ENCODE results near the gene GSTK1.

The GSTK1 gene

DNA sequence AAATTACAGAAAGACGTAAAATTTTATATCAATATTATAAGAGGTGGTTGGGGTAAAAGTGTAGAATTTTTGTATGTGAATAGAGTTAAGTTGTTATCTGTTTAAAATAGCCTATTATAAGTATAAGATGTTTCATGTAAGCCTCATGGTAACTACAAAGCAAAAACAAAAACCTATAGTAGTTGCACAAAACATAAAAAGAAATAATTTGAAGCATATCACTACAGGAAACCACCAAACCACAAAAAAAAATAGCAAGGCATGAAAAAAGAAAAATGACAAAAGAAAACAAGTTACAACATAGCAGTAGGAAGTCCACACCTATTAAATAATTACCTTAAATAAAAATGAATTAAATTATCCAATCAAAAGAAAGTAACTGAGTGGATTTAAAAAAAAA, 12.4 kb upstream of the GSTK1 start:
- Histone ChIP-seq H3K9ac (ENCODE audit: low read depth, low read length, poor library complexity) (no peak overlapping the region), H3K4ac (ENCODE audit: low read length) (no peak overlapping the region), H2BK15ac (ENCODE audit: low read length) (no peak overlapping the region), H3K4me3 (ENCODE audit: low read length in 2 of 2) (no peak overlapping the region), H2BK12ac (ENCODE audit: low read length) (no peak overlapping the region), H3K18ac (ENCODE audit: low read length) (no peak overlapping the region), H3K36me3 (replicated peaks in 1 of 2; ENCODE audit: control insufficient read depth in 2 of 2, insufficient read depth in 2 of 2, low read length in 2 of 2) (peaks cover 0 to 2% of the 10 kb centered on the region in 2 donors), H4K8ac (ENCODE audit: low read depth, low read length) (no peak overlapping the region), H2BK5ac (ENCODE audit: low read length) (no peak overlapping the region), H3K27ac (replicated peaks; ENCODE audit: low read length) (no peak overlapping the region), H4K91ac (ENCODE audit: low read depth, low read length, poor library complexity) (no peak overlapping the region), H3K79me1 (ENCODE audit: low read depth, low read length) (no peaks in the 10 kb centered on the region), H3K4me1 (ENCODE audit: control insufficient read depth in 2 of 2, insufficient read depth in 1 of 2, low read depth in 1 of 2, low read length in 2 of 2) (no peaks in the 10 kb centered on the region), H3K23ac (ENCODE audit: low read depth, low read length, poor library complexity) (no peak overlapping the region), H3K4me2 (ENCODE audit: insufficient read depth, low read length, poor library complexity, severe bottlenecking) (no peak overlapping the region), H2AFZ (ENCODE audit: low read length) (no peak overlapping the region), H3K27me3 (ENCODE audit: control insufficient read depth in 3 of 3, insufficient read depth in 3 of 3, low read depth in 1 of 3, low read length in 3 of 3) (peaks cover 0 to 4% (median 0%) of the 10 kb centered on the region in 3 experiments), H3K14ac (ENCODE audit: low read length) (no peak overlapping the region), H2AK5ac (ENCODE audit: low read depth, low read length) (no peak overlapping the region), H2BK120ac (ENCODE audit: low read depth, low read length) (no peak overlapping the region), H3K9me3 (replicated peaks in 1 of 2; ENCODE audit: control insufficient read depth in 2 of 2, insufficient read depth in 1 of 2, low read depth in 1 of 2, low read length in 2 of 2) (peaks cover 0 to 5% of the 10 kb centered on the region in 2 donors)
- DNase-seq (ENCODE audit: low spot score): no peak
- no CpG with 5 or more reads among the region's 1 CpG for WGBS, 2 donors (ENCODE audit: extremely low coverage in 2 of 2, insufficient read length in 2 of 2, insufficient replicate concordance in 1 of 2)

DNA sequence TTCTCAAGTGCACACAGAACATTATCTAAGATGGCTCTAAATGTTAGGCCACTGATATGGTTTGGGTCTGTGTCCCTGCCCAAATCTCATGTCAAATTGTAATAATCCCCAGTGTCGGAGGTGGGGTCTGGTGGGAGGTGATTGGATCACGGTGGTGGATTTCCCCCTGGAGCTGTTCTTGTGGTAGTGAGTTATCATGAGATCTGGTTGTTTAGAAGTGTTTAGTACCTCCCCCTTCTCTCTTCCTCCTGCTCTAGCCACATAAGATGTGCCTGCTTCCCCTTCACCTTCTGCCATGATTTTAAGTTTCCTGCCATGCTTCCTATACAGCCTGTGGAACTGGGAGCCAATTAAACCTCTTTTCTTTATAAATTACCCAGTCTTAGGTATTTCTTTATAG, 11.2 kb upstream of the GSTK1 start:
- Histone ChIP-seq H3K79me1 (ENCODE audit: low read depth, low read length) (no peaks in the 10 kb centered on the region), H2BK12ac (ENCODE audit: low read length) (no peak overlapping the region), H2AFZ (ENCODE audit: low read length) (no peak overlapping the region), H3K4ac (ENCODE audit: low read length) (no peak overlapping the region), H2BK5ac (ENCODE audit: low read length) (no peak overlapping the region), H2AK5ac (ENCODE audit: low read depth, low read length) (no peak overlapping the region), H3K4me1 (ENCODE audit: control insufficient read depth in 2 of 2, insufficient read depth in 1 of 2, low read depth in 1 of 2, low read length in 2 of 2) (no peaks in the 10 kb centered on the region), H3K36me3 (replicated peaks in 1 of 2; ENCODE audit: control insufficient read depth in 2 of 2, insufficient read depth in 2 of 2, low read length in 2 of 2) (peaks cover 0 to 2% of the 10 kb centered on the region in 2 donors), H3K14ac (ENCODE audit: low read length) (no peak overlapping the region), H3K27ac (replicated peaks; ENCODE audit: low read length) (no peak overlapping the region), H4K91ac (ENCODE audit: low read depth, low read length, poor library complexity) (no peak overlapping the region), H3K4me3 (ENCODE audit: low read length in 2 of 2) (no peak overlapping the region), H3K23ac (ENCODE audit: low read depth, low read length, poor library complexity) (no peak overlapping the region), H4K8ac (ENCODE audit: low read depth, low read length) (no peak overlapping the region), H2BK120ac (ENCODE audit: low read depth, low read length) (no peak overlapping the region), H3K4me2 (ENCODE audit: insufficient read depth, low read length, poor library complexity, severe bottlenecking) (no peak overlapping the region), H3K9ac (ENCODE audit: low read depth, low read length, poor library complexity) (no peak overlapping the region), H3K9me3 (replicated peaks in 1 of 2; ENCODE audit: control insufficient read depth in 2 of 2, insufficient read depth in 1 of 2, low read depth in 1 of 2, low read length in 2 of 2) (peaks cover 0 to 3% of the 10 kb centered on the region in 2 donors), H2BK15ac (ENCODE audit: low read length) (no peak overlapping the region), H3K27me3 (ENCODE audit: control insufficient read depth in 3 of 3, insufficient read depth in 3 of 3, low read depth in 1 of 3, low read length in 3 of 3) (no peaks in the 10 kb centered on the region), H3K18ac (ENCODE audit: low read length) (no peak overlapping the region)
- DNase-seq (ENCODE audit: low spot score): no peak
- WGBS, 2 donors (ENCODE audit: extremely low coverage in 2 of 2, insufficient read length in 2 of 2, insufficient replicate concordance in 1 of 2): no CpG with 5 or more reads among the region's 2 CpGs

DNA sequence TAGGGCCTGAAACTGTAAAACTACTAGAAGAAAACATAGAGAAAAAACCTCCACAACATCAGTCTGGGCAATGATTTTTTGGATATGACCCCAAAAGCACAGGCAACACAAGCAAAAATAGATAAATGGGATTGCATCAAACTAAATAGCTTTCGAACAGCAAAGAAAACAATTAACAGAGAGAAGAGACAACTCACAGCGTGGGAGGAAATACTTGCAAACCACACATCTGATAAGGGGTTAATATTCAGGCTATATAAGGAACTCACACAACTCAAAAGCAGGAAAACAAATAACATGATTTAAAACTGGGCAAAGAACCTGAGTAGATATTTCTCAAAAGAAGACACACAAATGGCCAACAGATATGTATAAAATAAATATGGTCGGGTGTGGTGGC, 7.7 kb upstream of the GSTK1 start:
- Histone ChIP-seq H3K9ac (ENCODE audit: low read depth, low read length, poor library complexity) (no peak overlapping the region), H3K79me1 (ENCODE audit: low read depth, low read length) (no peaks in the 10 kb centered on the region), H4K91ac (ENCODE audit: low read depth, low read length, poor library complexity) (no peak overlapping the region), H2BK5ac (ENCODE audit: low read length) (no peak overlapping the region), H3K4me1 (ENCODE audit: control insufficient read depth in 2 of 2, insufficient read depth in 1 of 2, low read depth in 1 of 2, low read length in 2 of 2) (no peaks in the 10 kb centered on the region), H3K9me3 (replicated peaks in 1 of 2; ENCODE audit: control insufficient read depth in 2 of 2, insufficient read depth in 1 of 2, low read depth in 1 of 2, low read length in 2 of 2) (peaks cover 0 to 3% of the 10 kb centered on the region in 2 donors), H2AFZ (ENCODE audit: low read length) (no peak overlapping the region), H2AK5ac (ENCODE audit: low read depth, low read length) (no peak overlapping the region), H3K4ac (ENCODE audit: low read length) (no peak overlapping the region), H3K23ac (ENCODE audit: low read depth, low read length, poor library complexity) (no peak overlapping the region), H3K14ac (ENCODE audit: low read length) (no peak overlapping the region), H2BK15ac (ENCODE audit: low read length) (no peak overlapping the region), H3K27me3 (ENCODE audit: control insufficient read depth in 3 of 3, insufficient read depth in 3 of 3, low read depth in 1 of 3, low read length in 3 of 3) (no peaks in the 10 kb centered on the region), H2BK120ac (ENCODE audit: low read depth, low read length) (no peak overlapping the region), H2BK12ac (ENCODE audit: low read length) (no peak overlapping the region), H3K27ac (replicated peaks; ENCODE audit: low read length) (no peak overlapping the region), H4K8ac (ENCODE audit: low read depth, low read length) (no peak overlapping the region), H3K18ac (ENCODE audit: low read length) (no peak overlapping the region), H3K4me3 (ENCODE audit: low read length in 2 of 2) (no peak overlapping the region), H3K36me3 (replicated peaks in 1 of 2; ENCODE audit: control insufficient read depth in 2 of 2, insufficient read depth in 2 of 2, low read length in 2 of 2) (no peaks in the 10 kb centered on the region), H3K4me2 (ENCODE audit: insufficient read depth, low read length, poor library complexity, severe bottlenecking) (no peak overlapping the region)
- no CpG with 5 or more reads among the region's 3 CpGs for WGBS, 2 donors (ENCODE audit: extremely low coverage in 2 of 2, insufficient read length in 2 of 2, insufficient replicate concordance in 1 of 2)
- no peak for DNase-seq (ENCODE audit: low spot score)

DNA sequence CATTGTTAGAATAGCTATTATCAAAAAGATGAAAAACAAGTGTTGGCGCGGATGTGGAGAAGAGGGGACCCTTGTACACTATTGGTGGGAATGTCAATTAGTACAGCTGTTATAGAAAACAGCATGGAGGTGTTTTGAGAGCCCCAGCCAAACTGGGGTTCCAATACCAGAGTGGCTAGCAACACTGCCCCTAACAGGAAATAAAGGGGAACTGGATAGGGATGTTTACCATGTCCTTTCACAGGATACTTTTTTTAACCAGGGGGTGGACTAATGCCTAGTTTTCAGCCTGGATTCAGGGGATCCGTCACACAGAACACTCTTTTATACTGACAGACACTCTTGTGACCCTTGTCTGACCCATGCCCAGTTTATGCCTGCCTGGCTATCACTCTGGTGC, 6.9 kb upstream of the GSTK1 start:
- WGBS, 2 donors (ENCODE audit: extremely low coverage in 2 of 2, insufficient read length in 2 of 2, insufficient replicate concordance in 1 of 2): no CpG with 5 or more reads among the region's 3 CpGs
- DNase-seq (ENCODE audit: low spot score): no peak
- Histone ChIP-seq H3K4ac (ENCODE audit: low read length) (no peak overlapping the region), H3K4me3 (ENCODE audit: low read length in 2 of 2) (no peak overlapping the region), H3K18ac (ENCODE audit: low read length) (no peak overlapping the region), H2AFZ (ENCODE audit: low read length) (no peak overlapping the region), H3K9me3 (replicated peaks in 1 of 2; ENCODE audit: control insufficient read depth in 2 of 2, insufficient read depth in 1 of 2, low read depth in 1 of 2, low read length in 2 of 2) (peaks cover 0 to 3% of the 10 kb centered on the region in 2 donors), H3K27me3 (ENCODE audit: control insufficient read depth in 3 of 3, insufficient read depth in 3 of 3, low read depth in 1 of 3, low read length in 3 of 3) (no peaks in the 10 kb centered on the region), H3K4me2 (ENCODE audit: insufficient read depth, low read length, poor library complexity, severe bottlenecking) (no peak overlapping the region), H4K8ac (ENCODE audit: low read depth, low read length) (no peak overlapping the region), H3K27ac (replicated peaks; ENCODE audit: low read length) (no peak overlapping the region), H2BK5ac (ENCODE audit: low read length) (no peak overlapping the region), H3K14ac (ENCODE audit: low read length) (no peak overlapping the region), H4K91ac (ENCODE audit: low read depth, low read length, poor library complexity) (no peak overlapping the region), H2BK15ac (ENCODE audit: low read length) (no peak overlapping the region), H2BK120ac (ENCODE audit: low read depth, low read length) (no peak overlapping the region), H2BK12ac (ENCODE audit: low read length) (no peak overlapping the region), H3K9ac (ENCODE audit: low read depth, low read length, poor library complexity) (no peak overlapping the region), H2AK5ac (ENCODE audit: low read depth, low read length) (no peak overlapping the region), H3K36me3 (replicated peaks in 1 of 2; ENCODE audit: control insufficient read depth in 2 of 2, insufficient read depth in 2 of 2, low read length in 2 of 2) (no peaks in the 10 kb centered on the region), H3K4me1 (ENCODE audit: control insufficient read depth in 2 of 2, insufficient read depth in 1 of 2, low read depth in 1 of 2, low read length in 2 of 2) (no peaks in the 10 kb centered on the region), H3K79me1 (ENCODE audit: low read depth, low read length) (no peaks in the 10 kb centered on the region), H3K23ac (ENCODE audit: low read depth, low read length, poor library complexity) (no peak overlapping the region)
